ENCODE measurements around the gene THAP9.
"Not testable (repeated sequence)": the region's sequence is repeated elsewhere in the genome, so short reads cannot be mapped to it uniquely, and the experiment has no call there.

THAP9 gene

GRCh38 chr4:82898322-82899243 lies 2.0 kb upstream of the THAP9 start:
- DNase-seq, result peak; percentile 35

- DNase-seq, result no peak
These were observed 1.0 kb upstream of the THAP9 start for GRCh38 chr4:82899374-82900065.

GRCh38 chr4:82900066-82900410 lies 497 bp upstream of the THAP9 start:
- DNase-seq, result no peak

- no peak for DNase-seq
These were observed 716 bp downstream of the THAP9 start for GRCh38 chr4:82901183-82901718.

- no peak for DNase-seq
These were observed 3.2 kb downstream of the THAP9 start for GRCh38 chr4:82903737-82904136.

- peak; percentile 57 for DNase-seq
These were observed 4.7 kb downstream of the THAP9 start for GRCh38 chr4:82905205-82905604.

- DNase-seq, result no peak
These were observed 5.9 kb downstream of the THAP9 start for GRCh38 chr4:82906469-82906868.

GRCh38 chr4:82909326-82909725 lies 8.8 kb downstream of the THAP9 start:
- no peak for DNase-seq

- DNase-seq, result no peak
These were observed 12.8 kb downstream of the THAP9 start for GRCh38 chr4:82913305-82913704.

GRCh38 chr4:82913968-82914367 lies 13.4 kb downstream of the THAP9 start:
- not testable (repeated sequence) for DNase-seq

- DNase-seq, result no peak
These were observed 17.6 kb downstream of the THAP9 start for GRCh38 chr4:82918091-82918490.

- no peak for DNase-seq
These were observed 18.9 kb downstream of the THAP9 start for GRCh38 chr4:82919386-82919785.

- no peak for DNase-seq
These were observed 21.3 kb downstream of the THAP9 start for GRCh38 chr4:82921795-82922194.

- no peak for DNase-seq
These were observed 30.6 kb downstream of the THAP9 start for GRCh38 chr4:82930848-82931755.

- no peak for DNase-seq
These were observed 33.9 kb downstream of the THAP9 start for GRCh38 chr4:82934441-82934840.

- no peak for DNase-seq
These were observed 38.9 kb downstream of the THAP9 start for GRCh38 chr4:82939414-82939813.

GRCh38 chr4:82947498-82947897 lies 47.0 kb downstream of the THAP9 start:
- DNase-seq, result no peak

- DNase-seq, result no peak
These were observed 48.2 kb downstream of the THAP9 start for GRCh38 chr4:82948647-82949204.

- DNase-seq, result no peak
These were observed 50.7 kb downstream of the THAP9 start for GRCh38 chr4:82951196-82951595.

GRCh38 chr4:82954212-82954611 lies 53.7 kb downstream of the THAP9 start:
- DNase-seq, result no peak

- DNase-seq, result no peak
These were observed 56.5 kb downstream of the THAP9 start for GRCh38 chr4:82957045-82957444.

GRCh38 chr4:82965763-82966162 lies 65.2 kb downstream of the THAP9 start:
- no peak for DNase-seq

GRCh38 chr4:82968972-82969371 lies 68.4 kb downstream of the THAP9 start:
- no peak for DNase-seq
